H1 (cell line): ENCODE measurements around the gene SLC24A4. TPM values are rescaled to one million over a fixed set of nuclear protein-coding genes. Genes with fewer than 3 reads are reported as not detected.

Source experiments
- ATF3 ChIP-seq: IDR thresholded peaks from 2 replicates; pipeline ENCODE4 v1.6.1; 2011; ENCODE audit warnings: low read depth, mild to moderate bottlenecking, low read length; ENCODE audit not compliant: insufficient read depth
- BRCA1 ChIP-seq: IDR thresholded peaks from 2 replicates; pipeline ENCODE4 v1.6.1; 2012; ENCODE audit warnings: low read depth, low read length, improper control_type of control experiment
- CBX8 ChIP-seq: fragments of 300-800, 300-1000 bp; sonication (generic); IDR thresholded peaks from 2 replicates; pipeline ENCODE4 v1.7.1; 2016; ENCODE audit warnings: low read depth, low read length, borderline replicate concordance
- CEBPB ChIP-seq: IDR thresholded peaks from 2 replicates; pipeline ENCODE4 v1.6.1; 2012; ENCODE audit warnings: low read depth, low read length
- CTCF ChIP-seq, 3 experiments: IDR thresholded peaks; 1 replicate in 2 of 3; 2 replicates in 1 of 3; pipeline versions ENCODE4 v1.5.1 to v1.6.1; 2011; ENCODE audit warnings: low read length in 3 of 3, mild to moderate bottlenecking in 3 of 3, inconsistent platforms in 2 of 3, low read depth in 1 of 3, moderate library complexity in 1 of 3; ENCODE audit not compliant: insufficient read depth in 1 of 3; ENCODE audit errors: control extremely low read depth in 1 of 3
- GABPA ChIP-seq: IDR thresholded peaks from 2 replicates; pipeline ENCODE4 v1.6.1; 2011; ENCODE audit warnings: mild to moderate bottlenecking, low read length, moderate library complexity, borderline replicate concordance; ENCODE audit not compliant: insufficient read depth
- HDAC2 ChIP-seq, 2 experiments: fragments of 300-600 bp in 1 of 2; sonication (generic) in 1 of 2; IDR thresholded peaks; 2 replicates each; pipeline ENCODE4 v1.6.1; 2011 to 2012; ENCODE audit warnings: low read depth in 2 of 2, low read length in 2 of 2, mild to moderate bottlenecking in 2 of 2, moderate library complexity in 2 of 2, borderline replicate concordance in 1 of 2, inconsistent platforms in 1 of 2
- JUN ChIP-seq: IDR thresholded peaks from 2 replicates; pipeline ENCODE4 v1.6.1; 2011; ENCODE audit warnings: low read depth, mild to moderate bottlenecking, improper control_type of control experiment, low read length
- KDM1A ChIP-seq: fragments of 200-600, 300-600 bp; sonication (generic); IDR thresholded peaks from 2 replicates; pipeline ENCODE4 v1.7.1; 2016; ENCODE audit warnings: mild to moderate bottlenecking, low read length, borderline replicate concordance
- NANOG ChIP-seq: IDR thresholded peaks from 2 replicates; pipeline ENCODE4 v1.6.1; 2011; ENCODE audit warnings: low read length, low read depth, mild to moderate bottlenecking, inconsistent platforms; ENCODE audit not compliant: insufficient read depth, poor library complexity, severe bottlenecking
- NRF1 ChIP-seq: IDR thresholded peaks from 2 replicates; pipeline ENCODE4 v1.6.1; 2011; ENCODE audit warnings: mild to moderate bottlenecking, low read depth, low read length, improper control_type of control experiment
- POLR2A ChIP-seq, 2 experiments: IDR thresholded peaks; 1 replicate in 1 of 2; 2 replicates in 1 of 2; pipeline ENCODE4 v1.6.1; 2011; ENCODE audit warnings: low read depth in 2 of 2, low read length in 2 of 2, mild to moderate bottlenecking in 2 of 2; ENCODE audit errors: control extremely low read depth in 1 of 2
- RBBP5 ChIP-seq: IDR thresholded peaks from 2 replicates; pipeline ENCODE4 v1.7.1; 2012; ENCODE audit warnings: low read depth, mild to moderate bottlenecking, inconsistent platforms, low read length, moderate library complexity, borderline replicate concordance
- SIX5 ChIP-seq: IDR thresholded peaks from 2 replicates; pipeline ENCODE4 v1.6.1; 2011; ENCODE audit warnings: mild to moderate bottlenecking, low read depth, low read length
- SRF ChIP-seq: IDR thresholded peaks from 2 replicates; pipeline ENCODE4 v1.6.1; 2011; ENCODE audit warnings: mild to moderate bottlenecking, low read depth, low read length, moderate library complexity
- SUZ12 ChIP-seq: fragments of 200-600 bp; sonication (generic); IDR thresholded peaks from 2 replicates; pipeline ENCODE4 v1.6.1; 2012; ENCODE audit warnings: mild to moderate bottlenecking, inconsistent platforms, low read length, moderate library complexity, mixed read lengths
- TAF1 ChIP-seq: IDR thresholded peaks from 2 replicates; pipeline ENCODE4 v1.6.1; 2011; ENCODE audit warnings: mild to moderate bottlenecking, low read depth, low read length
- TBP ChIP-seq: IDR thresholded peaks from 2 replicates; pipeline ENCODE4 v1.6.1; 2011; ENCODE audit warnings: low read depth, low read length, improper control_type of control experiment
- YY1 ChIP-seq: IDR thresholded peaks from 2 replicates; pipeline ENCODE4 v1.6.1; 2011; ENCODE audit warnings: low read depth, mild to moderate bottlenecking, low read length
- ZNF274 ChIP-seq: IDR thresholded peaks from 2 replicates; pipeline ENCODE4 v1.7.0; 2012; ENCODE audit warnings: low read length, borderline replicate concordance; ENCODE audit errors: extremely low read depth
- polyA plus RNA-seq, 7 experiments: library from polyadenylated mRNA; depleted of rRNA in 3 of 7; stranded (reverse) in 5 of 7; unstranded in 2 of 7; fragments of >200 nt in 5 of 7; fragments of 200-250 nt in 2 of 7; gene quantifications; 1 replicate in 5 of 7; 2 replicates in 1 of 7; 4 replicates in 1 of 7; pipeline versions ENCODE4 v1.2.1 to v1.2.3, GENCODE V29; 2011 to 2013; ENCODE audit warnings: missing spikeins in 2 of 7, mixed read lengths in 2 of 7
- total RNA-seq: library from RNA; stranded (reverse); fragmentation: NEBNext Ultra II Directional; extraction: Animal tissue kit (Norgen Biotek cat#: 25700); gene quantifications from 2 replicates; pipeline ENCODE4 v1.2.1, GENCODE V29; 2021
- TF ChIP-seq, protein P1 (sequence below): IDR thresholded peaks from 2 replicates; pipeline ENCODE4 v1.6.1; 2012; ENCODE audit warnings: inconsistent platforms

Gene SLC24A4
- total and polyA plus RNA-seq, 2 of the 8 experiments (the other 6 are each of a cell fraction or from before 2014, with no cell fraction given): 0.27 to 0.89 TPM

DNA sequence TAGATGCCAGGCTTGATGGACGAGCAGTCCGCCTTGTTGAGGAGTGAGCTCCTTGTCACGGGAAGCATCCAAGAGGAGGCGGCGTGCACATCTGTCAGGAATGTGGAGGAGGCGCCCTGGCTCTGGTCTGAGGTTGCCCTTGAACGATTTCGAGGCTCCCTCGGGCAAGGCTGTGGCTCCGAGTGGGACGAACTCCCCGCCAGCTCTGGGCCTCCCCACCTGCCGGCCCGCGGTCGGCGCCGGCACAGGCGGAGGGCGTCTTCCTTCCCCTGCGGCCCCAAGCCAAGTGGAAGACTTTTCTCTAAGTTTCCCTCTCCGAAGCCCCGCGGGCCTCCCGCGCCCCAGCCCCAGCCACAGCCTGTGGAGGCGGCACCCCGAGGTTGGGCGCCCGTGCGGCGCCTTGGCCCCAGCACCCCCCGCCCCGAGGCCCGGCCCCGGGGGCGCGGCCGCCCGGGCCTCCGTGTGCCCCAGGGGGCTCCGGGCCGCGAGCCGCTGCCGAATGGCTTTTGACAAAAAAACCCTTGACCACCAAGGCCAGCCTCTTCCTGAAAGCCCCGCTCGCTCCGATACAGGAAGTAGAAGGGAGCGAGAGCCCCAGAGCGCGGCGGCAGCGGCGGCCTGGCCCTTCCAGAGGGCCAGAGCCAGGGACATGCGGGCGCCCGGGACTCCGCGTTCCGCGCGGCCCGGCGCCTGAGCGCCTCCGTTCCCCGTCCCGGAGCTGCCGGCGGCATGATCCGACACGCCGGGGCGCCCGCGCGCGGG, 190.4 kb downstream of the SLC24A4 start, which contains the start of gene RIN3 (continued):
- TF ChIP-seq SRF (no peak), CEBPB (no peak), SUZ12 (no peak), TBP (no peak), HDAC2 (IDR thresholded peaks at IDR 0.05; ENCODE audit: borderline replicate concordance in 1 of 2, low read depth in 2 of 2, low read length in 2 of 2) (peak in 1 of 2 experiments; percentile 89; a peak in 1 of 4 replicates), GABPA (no peak; the same call in 1 of the 2 replicates), CTCF (IDR thresholded peaks at IDR 0.05; ENCODE audit: control extremely low read depth in 1 of 3, insufficient read depth in 1 of 3, low read depth in 1 of 3, low read length in 3 of 3) (no peak), RBBP5 (peak; percentile 11; the same call in 1 of the 2 replicates), SIX5 (no peak), JUN (no peak), POLR2A (IDR thresholded peaks at IDR 0.05; ENCODE audit: control extremely low read depth in 1 of 2, low read depth in 2 of 2, low read length in 2 of 2) (no peak), TAF1 (peak; percentile 56; the same call in 1 of the 2 replicates), ATF3 (no peak), BRCA1 (no peak), NRF1 (no peak), ZNF274 (no peak), YY1 (no peak), KDM1A (peak; percentile 98), NANOG (no peak), CBX8 (no peak)
- TF ChIP-seq, protein P1, sequence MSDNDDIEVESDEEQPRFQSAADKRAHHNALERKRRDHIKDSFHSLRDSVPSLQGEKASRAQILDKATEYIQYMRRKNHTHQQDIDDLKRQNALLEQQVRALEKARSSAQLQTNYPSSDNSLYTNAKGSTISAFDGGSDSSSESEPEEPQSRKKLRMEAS: 0 out of 2 replicates have a peak, but pooled peaks have one; percentile 32
